Stomach (tissue), 9 donors: ENCODE results near the gene CLEC4A. TPM values are rescaled to one million over a fixed set of nuclear protein-coding genes. Genes with fewer than 3 reads are reported as not detected.
"Not testable (repeated sequence)": the region's sequence is repeated elsewhere in the genome, so short reads cannot be mapped to it uniquely, and the experiment has no call there.

Experiments
- DNase-seq, 2 donors: peaks; one replicate each; pipeline versions ENCODE4 v3.0.0 to v3.0.0-alpha.2; 2013 to 2019
- H3K27ac ChIP-seq, 5 donors: fragments of 200-600 bp in 4 of 5; sonication (generic) in 4 of 5; one replicate each; pipeline ENCODE4 v1.5.1; 2013 to 2019; ENCODE audit warnings: mild to moderate bottlenecking in 1 of 5, moderate library complexity in 1 of 5
- H3K27me3 ChIP-seq, 3 donors: fragments of 200-600 bp; sonication (generic); one replicate each; pipeline ENCODE4 v1.5.1; 2017 to 2019; ENCODE audit warnings: mixed run types in 1 of 3
- H3K36me3 ChIP-seq, 4 donors: fragments of 200-600 bp; sonication (generic); 1 replicate in 3 of 4; 2 replicates in 1 of 4; pipeline ENCODE4 v1.5.1; 2016 to 2019
- H3K4me1 ChIP-seq, 4 donors: fragments of 200-600 bp; sonication (generic); one replicate each; pipeline ENCODE4 v1.5.1; 2016 to 2019
- H3K4me3 ChIP-seq, 4 donors: fragments of 200-600 bp; sonication (generic) in 3 of 4; one replicate each; pipeline ENCODE4 v1.5.1; 2016 to 2019; ENCODE audit warnings: mild to moderate bottlenecking in 1 of 4
- H3K9me3 ChIP-seq, 4 donors: fragments of 200-600 bp; sonication (generic); one replicate each; pipeline ENCODE4 v1.5.1; 2016 to 2019
- CTCF ChIP-seq, 7 experiments: fragments of 450-650 bp in 4 of 7; fragments of 200-600 bp in 3 of 7; sonication (generic) in 3 of 7; IDR thresholded peaks; one replicate each; pipeline ENCODE4 v1.5.1; 2016 to 2019; ENCODE audit warnings: antibody characterized with exemption in 7 of 7, control low read depth in 2 of 7, mild to moderate bottlenecking in 1 of 7
- EP300 ChIP-seq: sonication (generic); formaldehyde crosslinking; IDR thresholded peaks from one replicate; pipeline ENCODE4 v1.6.1; 2017; ENCODE audit warnings: antibody characterized with exemption
- POLR2A ChIP-seq, 4 donors: fragments of 450-650 bp; IDR thresholded peaks; one replicate each; pipeline ENCODE4 v1.6.1; 2016; ENCODE audit warnings: antibody characterized with exemption in 4 of 4, control low read depth in 2 of 4, mild to moderate bottlenecking in 1 of 4, moderate library complexity in 1 of 4
- POLR2AphosphoS5 ChIP-seq, 3 donors: sonication (generic); formaldehyde crosslinking; IDR thresholded peaks; one replicate each; pipeline ENCODE4 v1.6.1; 2016; ENCODE audit warnings: antibody characterized with exemption in 3 of 3
- WGBS, 5 donors: extraction: QIAGEN DNeasy Blood & Tissue Kit in 3 of 5; methylation state at CpG; one replicate each; pipeline versions ENCODE4 v1.1.5 to v1.1.7; 2013 to 2018; 5-methylcytosine and 5-hydroxymethylcytosine counted together
- intact Hi-C: fragments of 100-400 bp; cut with DNase I; formaldehyde crosslinking; loops from one replicate; pipeline ENCODE4 v1.15.1; 2023; ENCODE audit warnings: low total_unique reads
- polyA plus RNA-seq, 3 donors: library from polyadenylated mRNA; stranded (reverse); fragments of 200-250 nt; gene quantifications; one replicate each; pipeline ENCODE4 v1.2.3, GENCODE V29; 2013
- total RNA-seq, 5 donors: library from RNA; depleted of rRNA; stranded (reverse); fragments of >200 nt; gene quantifications; one replicate each; pipeline versions ENCODE4 v1.1.0 to v1.2.3, GENCODE V29; 2014 to 2016
- donor health status: healthy with polysubstance abuse.
- donor health status: Bipolar disorder and iron deficiency.
- donor health status: healthy.

Gene CLEC4A
- total and polyA plus RNA-seq, 8 donors, result 2.2 to 2.9 (median 2.6) TPM; not detected in 4

DNA sequence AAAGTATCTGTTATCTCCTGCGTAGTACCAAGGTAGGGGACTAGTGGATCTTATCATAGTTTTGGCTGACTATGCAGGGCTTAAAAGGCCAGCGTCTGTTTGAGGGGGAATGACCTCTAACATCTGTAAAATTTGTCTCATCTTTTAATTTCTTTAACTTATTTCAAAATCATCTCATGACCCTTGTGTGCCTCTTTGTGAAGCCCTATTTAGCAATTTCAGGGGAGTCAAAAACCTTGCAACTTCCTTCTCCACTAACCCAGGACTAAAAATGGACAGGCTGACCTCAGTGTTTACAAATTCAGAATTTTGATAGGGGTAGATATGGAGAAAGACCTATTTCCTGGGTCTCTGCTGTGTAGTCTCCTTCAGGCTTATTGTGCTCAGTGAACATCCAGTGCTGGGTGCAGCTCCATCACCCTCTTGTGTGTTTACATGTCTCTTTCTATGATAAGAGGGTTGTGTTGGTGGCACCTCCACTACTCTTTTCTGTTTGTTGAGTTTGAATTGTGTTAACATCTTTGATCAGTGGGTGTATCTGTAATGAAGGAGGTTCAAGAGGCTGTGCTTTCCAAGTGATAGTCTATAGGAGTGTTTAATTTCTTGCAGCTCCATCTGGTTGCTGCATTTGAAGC is 27.0 kb upstream of the CLEC4A start:
- Histone ChIP-seq H3K9me3 (no peaks in the 10 kb centered on the region), H3K4me1 (no peaks in the 10 kb centered on the region), H3K4me3 (no peak overlapping the region), H3K36me3 (peaks cover 53 to 96% (median 88%) of the 10 kb centered on the region in 4 donors), H3K27me3 (no peaks in the 10 kb centered on the region), H3K27ac (no peak overlapping the region)
- TF ChIP-seq POLR2A (IDR thresholded peaks at IDR 0.05) (no peak), CTCF (IDR thresholded peaks at IDR 0.05) (no peak), POLR2AphosphoS5 (IDR thresholded peaks at IDR 0.05) (no peak), EP300 (no peak)
- no peak for DNase-seq
- intact Hi-C loops, result no loop called here
- 78 to 88% (median 81%) methylated on average over 2 of the region's 2 CpGs for WGBS, 5 donors

GRCh38 chr12:8099235-8099634 is 24.2 kb upstream of the CLEC4A start:
- Histone ChIP-seq H3K9me3 (no peaks in the 10 kb centered on the region), H3K4me1 (no peaks in the 10 kb centered on the region), H3K4me3 (no peak overlapping the region), H3K36me3 (peaks cover 29 to 85% (median 60%) of the 10 kb centered on the region in 4 donors), H3K27me3 (no peaks in the 10 kb centered on the region), H3K27ac (no peak overlapping the region)
- TF ChIP-seq CTCF (IDR thresholded peaks at IDR 0.05) (no peak), POLR2AphosphoS5 (IDR thresholded peaks at IDR 0.05) (no peak), POLR2A (IDR thresholded peaks at IDR 0.05) (no peak), EP300 (no peak)
- intact Hi-C loops, result no loop called here
- DNase-seq, result no peak
- WGBS, 5 donors, result 92 to 100% (median 98%) methylated on average over 3 of the region's 3 CpGs

- 0 to 3% (median 1%) methylated on average over 3 of the region's 3 CpGs for whole genome bisulfite sequencing, 5 donors
- H3K36me3 ChIP-seq, result peaks cover 3 to 29% (median 25%) of the 10 kb centered on the region in 4 donors
- peak; percentile 77 to 93 for DNase-seq
- H3K4me3 ChIP-seq, result no peak overlapping the region
- intact Hi-C loops, result no loop called here
- no peak overlapping the region for H3K27ac ChIP-seq
- H3K4me1 ChIP-seq, result no peaks in the 10 kb centered on the region
- peaks cover 0 to 8% (median 0%) of the 10 kb centered on the region in 4 donors for H3K9me3 ChIP-seq
- no peaks in the 10 kb centered on the region for H3K27me3 ChIP-seq
- TF ChIP-seq CTCF (IDR thresholded peaks at IDR 0.05) (peak in 5 of 7 experiments; percentile 87 to 97 (median 92)), POLR2AphosphoS5 (IDR thresholded peaks at IDR 0.05) (peak in 1 of 3 donors; percentile 24), EP300 (no peak)
Measured at GRCh38 chr12:8108808-8109398, 14.5 kb upstream of the CLEC4A start.

DNA sequence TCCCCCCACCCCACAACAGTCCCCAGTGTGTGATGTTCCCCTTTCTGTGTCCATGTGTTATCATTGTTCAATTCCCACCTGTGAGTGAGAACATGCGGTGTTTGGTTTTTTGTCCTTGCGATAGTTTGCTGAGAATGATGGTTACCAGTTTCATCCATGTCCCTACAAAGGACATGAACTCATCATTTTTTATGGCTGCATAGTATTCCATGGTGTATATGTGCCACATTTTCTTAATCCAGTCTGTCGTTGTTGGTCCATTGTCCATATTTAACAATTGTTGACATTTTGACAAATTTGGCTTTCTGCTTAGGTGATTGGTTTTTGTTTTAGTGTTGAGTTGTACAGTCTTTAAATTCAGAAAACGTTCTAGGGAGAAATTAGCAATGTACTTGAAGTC is 10.3 kb upstream of the CLEC4A start:
- intact Hi-C loops, result loop anchor here (10.0 kb wide), 1 partner anchor 112 kb away; the partner anchor contains the start of gene FAM90A1
- not testable (repeated sequence) for H3K4me3 ChIP-seq, H3K27me3 ChIP-seq, DNase-seq, H3K4me1 ChIP-seq, H3K27ac ChIP-seq, H3K9me3 ChIP-seq
- WGBS, 5 donors, result 86 to 98% (median 96%) methylated on average over 2 to 4 of the region's 4 CpGs
- H3K36me3 ChIP-seq, result peaks cover 0 to 15% (median 4%) of the 10 kb centered on the region in 4 donors
